Activated CD4-positive, alpha-beta T cell treated with anti-CD3 and anti-CD28 coated beads for 36 hours (primary cell): ENCODE results near the gene ATXN1. TPM values are rescaled to one million over a fixed set of nuclear protein-coding genes. Genes with fewer than 3 reads are reported as not detected.
A peak's percentile ranks its signal among the peaks of the same experiment; 100 is the strongest.

Experiments
- ATAC-seq: fragments of 200-7000 bp; cut with Tn5 transposase; one replicate; pipeline ENCODE4 v1.10.0; 2021; ENCODE audit warnings: mild to moderate bottlenecking, moderate library complexity
- CTCF ChIA-PET: fragments of 350-600 bp; sonication (Branson Sonifier 250); formaldehyde crosslinking; loops from one replicate; lab custom pipeline; 2021; ENCODE audit warnings: antibody characterized with exemption; lab: Charles Lee
- POLR2A ChIA-PET: fragments of 350-600 bp; sonication (Branson Sonifier 250); formaldehyde crosslinking; loops from one replicate; lab custom pipeline; 2021; ENCODE audit warnings: antibody characterized with exemption, inconsistent platforms; lab: Charles Lee
- DNase-seq: peaks from one replicate; pipeline ENCODE4 v3.0.0-alpha.2; 2020
- H3K27ac Mint-ChIP-seq: one replicate; pipeline ENCODE4 v1.8.0; 2021; ENCODE audit warnings: mixed read lengths
- H3K27me3 Mint-ChIP-seq: one replicate; pipeline ENCODE4 v1.8.0; 2021; ENCODE audit warnings: mixed read lengths
- H3K36me3 Mint-ChIP-seq: one replicate; pipeline ENCODE4 v1.8.0; 2021; ENCODE audit warnings: low read depth, mixed read lengths
- H3K4me1 Mint-ChIP-seq: one replicate; pipeline ENCODE4 v1.8.0; 2021; ENCODE audit warnings: mixed read lengths
- H3K4me3 Mint-ChIP-seq: one replicate; pipeline ENCODE4 v1.8.0; 2021; ENCODE audit warnings: mild to moderate bottlenecking, moderate library complexity, mixed read lengths
- H3K9me3 Mint-ChIP-seq: one replicate; pipeline ENCODE4 v1.8.0; 2021; ENCODE audit warnings: low read depth, mixed read lengths
- intact Hi-C, 2 experiments: fragments of 100-400 bp; cut with DNase I in 1 of 2; cut with micrococcal nuclease in 1 of 2; formaldehyde crosslinking; loops; one replicate each; pipeline versions ENCODE4 v1.14.2 to v1.15.1; 2022 to 2024; cut with DNase I, micrococcal nuclease
- total RNA-seq, 2 experiments: library from RNA; stranded (reverse); gene quantifications; one replicate each; pipeline ENCODE4 v1.2.3, GENCODE V29; 2021

Gene ATXN1
- total RNA-seq, 2 experiments from 2014 or later: 19.8 to 22.8 TPM

DNA sequence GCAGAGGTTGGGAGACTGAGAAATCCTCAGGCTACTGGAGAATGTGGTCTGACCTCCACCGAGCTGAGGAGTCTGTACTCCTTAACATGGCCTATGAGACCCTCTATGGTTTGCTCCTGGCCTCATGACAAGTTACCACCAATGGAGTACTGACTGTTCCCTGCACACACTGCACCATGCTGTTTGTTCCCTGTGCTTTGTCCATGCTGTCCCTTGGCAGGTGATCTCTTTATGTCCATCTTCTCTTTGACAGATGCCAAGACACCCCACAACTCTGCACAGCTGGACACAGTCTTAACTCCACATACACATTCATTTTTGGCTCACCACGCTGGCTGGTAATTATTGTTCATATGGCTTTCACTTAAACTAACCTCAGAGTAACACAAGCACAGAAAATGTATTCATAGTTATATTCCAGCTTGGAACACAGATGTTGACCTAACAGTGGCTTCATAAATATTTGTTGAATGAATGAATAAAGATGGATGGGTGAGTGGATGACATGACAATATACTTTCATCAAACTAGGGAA, 258.0 kb downstream of the ATXN1 start:
- POLR2A ChIA-PET: no interaction called here
- Mint-ChIP-seq H3K36me3 (peaks cover 14% of the 10 kb centered on the region), H3K4me3 (no peak overlapping the region), H3K27ac (no peak overlapping the region), H3K9me3 (peaks cover 1% of the 10 kb centered on the region), H3K4me1 (peaks cover 35% of the 10 kb centered on the region), H3K27me3 (no peaks in the 10 kb centered on the region)
- ATAC-seq (no peak), DNase-seq (no peak)
- CTCF ChIA-PET: interaction anchor here (0.7 to 1.8 kb wide), 4 partner anchors 11 to 452 kb away, joined by 3 to 7 read pairs (median 4); no protein-coding TSS in a partner anchor
- intact Hi-C loops: no loop called here

DNA sequence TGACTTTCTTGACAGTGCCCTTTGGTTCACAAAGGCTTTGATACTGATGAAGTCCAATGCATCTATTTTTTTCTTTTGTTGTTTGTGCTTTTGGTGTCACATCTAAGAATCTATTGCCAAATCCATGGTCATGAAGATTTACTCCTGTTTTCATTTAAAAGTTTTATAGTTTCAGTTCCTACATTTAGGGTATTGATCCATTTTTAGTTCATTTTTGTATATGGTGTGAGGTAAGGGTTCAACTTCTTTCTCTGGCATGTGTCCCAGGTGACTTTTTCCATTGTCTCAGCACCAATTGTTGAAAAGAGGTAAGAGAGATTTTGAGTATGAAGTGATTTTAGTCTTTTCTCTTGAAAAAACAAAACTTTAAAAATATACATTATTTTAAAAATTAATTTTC, 262.3 kb downstream of the ATXN1 start:
- ChIA-PET CTCF (interaction anchor here (0.7 kb wide), 1 partner anchor 85 kb away, joined by 3 read pairs; no protein-coding TSS in a partner anchor), POLR2A (no interaction called here)
- H3K4me3 Mint-ChIP-seq: no peak overlapping the region
- H3K9me3 Mint-ChIP-seq: peaks cover 1% of the 10 kb centered on the region
- ATAC-seq: no peak
- H3K27me3 Mint-ChIP-seq: no peaks in the 10 kb centered on the region
- H3K36me3 Mint-ChIP-seq: peaks cover 13% of the 10 kb centered on the region
- H3K4me1 Mint-ChIP-seq: peaks cover 37% of the 10 kb centered on the region
- H3K27ac Mint-ChIP-seq: no peak overlapping the region
- intact Hi-C loops: loop anchor here in 1 of 2 experiments (5.0 kb wide), 1 partner anchor 167 kb away; no protein-coding TSS in a partner anchor
- DNase-seq: no peak

DNA sequence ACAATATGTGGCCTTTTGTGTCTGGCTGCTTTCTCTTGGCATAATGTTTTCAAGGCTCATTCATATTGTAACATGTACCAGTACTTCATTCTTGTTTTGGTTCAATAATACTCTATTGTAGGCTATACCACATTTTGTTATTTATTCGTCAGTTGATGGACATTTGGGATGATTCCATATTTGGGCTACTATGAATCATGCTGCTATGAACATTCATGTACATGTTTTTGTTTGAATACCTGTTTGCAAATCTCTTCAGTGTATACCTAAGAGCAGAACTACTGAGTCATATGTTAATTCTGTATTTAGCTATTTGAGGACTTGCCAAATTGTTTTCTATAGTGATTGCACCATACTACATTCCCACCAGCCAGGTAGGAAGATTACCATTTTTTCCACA, 263.0 kb downstream of the ATXN1 start:
- CTCF ChIA-PET: interaction anchor here (0.7 kb wide), 1 partner anchor 84 kb away, joined by 3 read pairs; no protein-coding TSS in a partner anchor
- POLR2A ChIA-PET: no interaction called here
- Mint-ChIP-seq H3K27ac (no peak overlapping the region), H3K36me3 (peaks cover 13% of the 10 kb centered on the region), H3K27me3 (no peaks in the 10 kb centered on the region), H3K4me1 (peaks cover 34% of the 10 kb centered on the region), H3K9me3 (peaks cover 1% of the 10 kb centered on the region), H3K4me3 (no peak overlapping the region)
- ATAC-seq: peak; percentile 66
- DNase-seq: no peak
- intact Hi-C loops: loop anchor here in 1 of 2 experiments (5.0 kb wide), 1 partner anchor 166 kb away; no protein-coding TSS in a partner anchor

DNA sequence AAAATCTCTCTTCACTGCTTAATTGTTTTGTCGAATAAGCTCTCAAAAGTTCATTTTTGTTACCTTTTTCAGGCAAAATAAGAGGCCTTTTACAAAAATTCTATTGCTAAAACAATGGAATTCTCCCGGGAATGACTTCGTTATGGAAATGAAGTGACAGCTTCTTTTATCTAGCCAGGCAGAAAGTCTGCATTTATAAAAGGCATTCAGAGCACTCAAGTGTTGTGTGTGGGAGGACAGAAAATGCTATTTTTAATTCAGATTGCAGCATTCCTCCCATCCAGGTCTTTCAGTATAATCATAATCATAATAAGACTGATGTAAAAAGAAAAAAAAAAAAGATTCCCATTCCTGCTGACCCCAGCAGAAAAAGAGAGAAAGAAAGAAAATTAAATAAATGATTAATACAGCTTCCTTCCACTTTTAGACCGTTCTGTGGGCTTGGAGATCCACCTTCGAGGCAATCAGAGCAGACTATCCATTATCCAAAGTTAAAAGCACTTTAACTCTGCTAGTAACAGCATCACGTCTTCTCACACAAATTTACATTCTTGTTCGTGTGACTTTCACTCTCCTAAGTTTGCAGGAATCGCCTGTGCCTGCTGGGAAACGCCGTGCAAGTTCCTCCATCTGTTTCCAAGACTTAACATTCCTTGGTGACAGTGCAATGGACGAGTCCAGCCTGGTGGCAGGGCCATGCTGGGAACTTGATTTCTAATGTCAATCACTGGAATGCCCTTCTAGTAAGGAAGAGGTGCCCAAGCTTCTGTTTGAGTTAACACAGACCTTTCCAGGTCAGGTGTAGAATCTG, 264.1 kb downstream of the ATXN1 start:
- Mint-ChIP-seq H3K36me3 (peaks cover 13% of the 10 kb centered on the region), H3K27ac (no peak overlapping the region), H3K4me3 (no peak overlapping the region), H3K4me1 (peaks cover 37% of the 10 kb centered on the region), H3K27me3 (no peaks in the 10 kb centered on the region), H3K9me3 (peaks cover 1% of the 10 kb centered on the region)
- intact Hi-C loops: loop anchor here in 1 of 2 experiments (5.0 kb wide), 1 partner anchor 165 kb away; no protein-coding TSS in a partner anchor
- ChIA-PET CTCF (interaction anchor here (0.7 to 1.0 kb wide), 4 partner anchors 14 to 458 kb away, joined by 3 to 4 read pairs (median 4); no protein-coding TSS in a partner anchor), POLR2A (no interaction called here)
- ATAC-seq (no peak), DNase-seq (no peak)

DNA sequence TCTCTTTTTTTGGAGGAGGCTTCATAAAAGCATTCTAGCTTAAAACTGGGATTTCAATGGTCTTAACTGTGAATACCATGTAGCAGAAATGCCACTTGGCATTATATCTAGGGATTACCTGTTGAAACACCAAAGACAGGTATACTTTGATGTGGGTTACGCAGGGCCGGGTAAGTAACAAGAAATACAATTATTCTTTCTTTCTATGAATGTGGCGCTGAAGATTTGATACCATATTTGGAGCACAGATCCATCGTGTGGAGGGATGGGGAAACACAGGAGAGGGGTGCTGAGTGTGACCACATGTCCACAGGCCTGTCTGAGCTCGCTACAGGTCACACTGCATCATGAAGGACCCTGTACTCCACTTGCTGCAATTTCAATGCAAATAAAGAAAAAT, 265.1 kb downstream of the ATXN1 start:
- CTCF ChIA-PET: interaction anchor here (0.7 to 1.0 kb wide), 4 partner anchors 14 to 622 kb away, joined by 3 to 4 read pairs (median 3); no protein-coding TSS in a partner anchor
- Mint-ChIP-seq H3K36me3 (peaks cover 7% of the 10 kb centered on the region), H3K4me1 (peaks cover 37% of the 10 kb centered on the region), H3K27me3 (no peaks in the 10 kb centered on the region), H3K4me3 (no peak overlapping the region), H3K27ac (no peak overlapping the region), H3K9me3 (peaks cover 1% of the 10 kb centered on the region)
- ATAC-seq (no peak), DNase-seq (no peak)
- intact Hi-C loops: loop anchor here in 1 of 2 experiments (5.0 kb wide), 1 partner anchor 164 kb away; no protein-coding TSS in a partner anchor
- POLR2A ChIA-PET: no interaction called here

DNA sequence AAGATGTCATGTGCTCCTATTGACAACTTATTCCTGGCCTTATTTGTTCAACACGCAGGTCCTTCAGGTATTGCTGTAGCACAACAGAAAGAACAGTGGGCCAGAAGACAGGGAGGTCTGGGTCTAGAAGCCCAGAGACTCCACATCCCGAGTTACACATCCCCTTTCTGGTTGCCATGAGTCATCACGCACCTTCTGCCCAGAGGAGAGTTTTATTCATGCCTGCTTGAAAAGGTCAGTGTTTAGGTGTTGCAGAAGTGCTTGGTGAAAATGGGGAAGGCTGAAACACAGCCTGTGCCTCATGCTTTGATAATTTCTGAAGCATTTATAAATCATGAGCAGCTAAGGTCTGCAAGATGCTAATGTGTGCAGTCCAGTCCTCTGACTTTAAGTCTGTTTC, 266.5 kb downstream of the ATXN1 start:
- peaks cover 46% of the 10 kb centered on the region for H3K4me1 Mint-ChIP-seq

DNA sequence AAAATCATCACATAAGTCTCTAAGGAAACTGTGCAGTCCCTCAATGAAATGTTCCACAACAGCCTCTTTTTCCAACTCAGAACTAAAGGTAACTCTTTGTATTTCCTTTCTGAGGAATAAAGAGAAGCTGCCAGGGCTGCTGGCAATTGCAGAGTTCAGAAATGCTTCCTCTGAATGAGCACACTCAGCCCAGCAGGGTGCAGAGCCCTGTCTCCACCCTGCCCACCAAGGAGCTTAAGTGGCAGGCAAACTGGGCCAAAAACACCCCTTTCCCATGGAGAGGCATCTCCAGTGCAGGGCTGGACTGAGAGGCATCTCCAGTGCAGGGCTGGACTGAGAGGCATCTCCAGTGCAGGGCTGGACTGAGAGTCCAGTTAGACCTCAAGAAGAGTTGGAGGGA, 267.5 kb downstream of the ATXN1 start:
- ChIA-PET POLR2A (no interaction called here), CTCF (interaction anchor here (1.2 to 1.5 kb wide), 2 partner anchors 17 to 19 kb away, joined by 3 to 5 read pairs; no protein-coding TSS in a partner anchor)
- peaks cover 53% of the 10 kb centered on the region for H3K4me1 Mint-ChIP-seq
- no peaks in the 10 kb centered on the region for H3K9me3 Mint-ChIP-seq
- H3K27me3 Mint-ChIP-seq: no peaks in the 10 kb centered on the region
- no peak for DNase-seq
- no peak overlapping the region for H3K27ac Mint-ChIP-seq
- H3K4me3 Mint-ChIP-seq: no peak overlapping the region
- intact Hi-C loops: no loop called here
- peaks cover 4% of the 10 kb centered on the region for H3K36me3 Mint-ChIP-seq
- ATAC-seq: no peak

More for the DNA sequence above, 266.5 kb downstream of the ATXN1 start:
- ChIA-PET CTCF (interaction anchor here (0.8 to 1.3 kb wide), 3 partner anchors 17 to 163 kb away, joined by 3 to 4 read pairs (median 4); no protein-coding TSS in a partner anchor), POLR2A (no interaction called here)
- Mint-ChIP-seq H3K9me3 (peaks cover 1% of the 10 kb centered on the region), H3K27ac (no peak overlapping the region), H3K36me3 (peaks cover 9% of the 10 kb centered on the region), H3K4me3 (no peak overlapping the region), H3K27me3 (no peaks in the 10 kb centered on the region)
- DNase-seq (no peak), ATAC-seq (peak; percentile 50)
- intact Hi-C loops: loop anchor here in 1 of 2 experiments (5.0 kb wide), 1 partner anchor 162 kb away; no protein-coding TSS in a partner anchor

DNA sequence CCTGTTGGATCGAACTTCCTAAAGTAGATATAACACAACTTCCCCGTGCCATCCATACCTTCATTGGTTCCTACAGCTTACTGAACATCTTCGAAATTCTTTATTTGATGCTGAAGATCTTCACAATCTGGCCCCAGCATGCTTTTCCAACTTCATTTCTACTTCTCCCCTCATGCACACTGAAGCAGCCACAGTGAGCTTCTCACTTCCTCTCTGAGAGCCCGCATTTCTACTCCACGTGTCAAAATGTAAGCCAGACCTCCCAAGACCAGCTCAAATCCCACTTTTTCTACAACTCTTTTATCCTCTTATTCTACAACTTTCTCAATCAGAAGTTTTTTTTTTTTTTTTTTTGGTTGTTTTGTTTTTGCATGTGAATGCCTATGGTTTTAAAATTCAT, 268.1 kb downstream of the ATXN1 start:
- Mint-ChIP-seq H3K36me3 (peaks cover 2% of the 10 kb centered on the region), H3K4me1 (peaks cover 56% of the 10 kb centered on the region), H3K27me3 (no peaks in the 10 kb centered on the region), H3K27ac (peak overlapping the region; percentile 37), H3K4me3 (no peak overlapping the region), H3K9me3 (no peaks in the 10 kb centered on the region)
- CTCF ChIA-PET: interaction anchor here (0.7 to 1.5 kb wide), 6 partner anchors 18 to 161 kb away, joined by 3 to 5 read pairs (median 4); no protein-coding TSS in a partner anchor
- DNase-seq: no peak
- ATAC-seq: no peak
- POLR2A ChIA-PET: interaction anchor here (0.6 kb wide), 1 partner anchor 12 kb away, joined by 6 read pairs; no protein-coding TSS in a partner anchor
- intact Hi-C loops: no loop called here

DNA sequence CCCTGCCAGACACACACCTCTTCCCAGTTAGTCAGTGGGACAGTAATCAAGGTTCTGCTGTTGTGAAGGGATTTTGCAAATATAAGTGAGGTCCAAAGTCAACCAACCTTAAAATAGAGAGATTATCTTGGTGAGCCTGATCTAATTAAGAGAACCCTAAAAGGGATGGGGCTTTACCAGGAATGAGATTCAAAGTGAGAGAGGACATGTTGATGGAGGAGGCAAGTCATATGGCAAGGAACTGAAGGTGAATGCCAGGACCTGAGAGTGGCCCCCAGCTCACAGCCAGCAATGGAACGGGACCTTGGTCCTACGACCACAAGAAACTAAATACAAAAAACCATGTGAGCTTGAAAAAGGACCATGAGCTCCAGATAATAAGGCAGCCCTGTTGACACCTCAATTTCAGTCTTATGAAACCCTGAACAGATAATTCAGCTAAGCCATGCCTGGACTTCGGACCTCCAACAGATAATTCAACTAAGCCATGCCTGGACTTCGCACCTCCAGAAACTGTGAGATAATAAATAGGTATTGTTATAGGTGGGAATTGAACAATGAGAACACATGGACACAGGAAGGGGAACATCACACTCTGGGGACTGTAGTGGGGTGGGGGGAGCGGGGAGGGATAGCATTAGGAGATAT, 269.5 kb downstream of the ATXN1 start:
- H3K9me3 Mint-ChIP-seq: no peaks in the 10 kb centered on the region
- ChIA-PET POLR2A (no interaction called here), CTCF (no interaction called here)
- intact Hi-C loops: no loop called here
- DNase-seq (no peak), ATAC-seq (no peak)
- peaks cover 2% of the 10 kb centered on the region for H3K36me3 Mint-ChIP-seq
- no peak overlapping the region for H3K27ac Mint-ChIP-seq
- H3K4me1 Mint-ChIP-seq: peaks cover 63% of the 10 kb centered on the region
- H3K27me3 Mint-ChIP-seq: no peaks in the 10 kb centered on the region
- no peak overlapping the region for H3K4me3 Mint-ChIP-seq

DNA sequence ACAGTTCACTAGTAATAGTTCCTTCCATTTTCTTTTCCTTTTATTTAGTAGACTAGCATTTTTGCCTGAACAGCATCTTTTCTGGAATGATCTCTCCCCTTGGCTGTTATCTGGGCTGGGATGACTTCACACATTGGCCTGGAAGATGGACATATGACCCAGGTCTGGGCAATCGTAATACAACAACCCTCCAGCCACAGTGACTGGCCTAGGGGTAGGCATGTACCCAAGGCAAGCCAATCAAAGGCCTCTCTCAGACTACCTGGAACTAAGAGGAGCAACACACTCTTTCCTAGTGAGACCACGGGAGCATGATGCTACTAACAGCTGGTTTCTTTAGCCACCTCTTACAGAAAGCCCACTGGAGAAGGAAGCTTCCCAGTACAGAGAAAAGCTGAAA, 270.6 kb downstream of the ATXN1 start:
- H3K27ac Mint-ChIP-seq: no peak overlapping the region
- intact Hi-C loops: no loop called here
- peaks cover 4% of the 10 kb centered on the region for H3K36me3 Mint-ChIP-seq
- H3K4me3 Mint-ChIP-seq: no peak overlapping the region
- DNase-seq (no peak), ATAC-seq (no peak)
- H3K9me3 Mint-ChIP-seq: no peaks in the 10 kb centered on the region
- peaks cover 65% of the 10 kb centered on the region for H3K4me1 Mint-ChIP-seq
- POLR2A ChIA-PET: no interaction called here
- CTCF ChIA-PET: interaction anchor here (0.5 to 3.6 kb wide), 3 partner anchors 21 to 131 kb away, joined by 3 to 12 read pairs (median 3); no protein-coding TSS in a partner anchor
- H3K27me3 Mint-ChIP-seq: no peaks in the 10 kb centered on the region

DNA sequence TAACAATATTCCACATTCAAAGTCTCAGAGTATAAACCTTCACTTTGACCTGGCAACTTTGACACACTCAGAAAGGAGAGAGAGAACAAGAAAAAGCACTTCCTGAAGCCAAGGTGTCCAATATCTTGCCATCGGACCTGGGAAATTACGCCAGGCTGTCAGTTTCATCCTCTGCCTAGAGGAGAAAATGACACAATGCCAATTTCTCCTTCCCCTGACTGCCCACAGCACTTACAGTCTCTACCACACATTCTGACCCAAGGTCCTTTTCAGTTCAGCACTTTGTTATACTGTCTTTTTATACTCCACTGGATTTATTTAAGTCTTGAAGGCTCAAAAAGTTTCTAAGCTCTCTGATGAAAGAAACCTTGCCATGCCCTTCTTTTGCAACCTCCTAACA, 272.4 kb downstream of the ATXN1 start:
- Mint-ChIP-seq H3K27me3 (no peaks in the 10 kb centered on the region), H3K36me3 (peaks cover 10% of the 10 kb centered on the region), H3K27ac (peak overlapping the region; percentile 43), H3K9me3 (no peaks in the 10 kb centered on the region), H3K4me1 (peaks cover 71% of the 10 kb centered on the region), H3K4me3 (no peak overlapping the region)
- no peak for ATAC-seq
- intact Hi-C loops: no loop called here
- POLR2A ChIA-PET: no interaction called here
- CTCF ChIA-PET: interaction anchor here (0.6 to 3.6 kb wide), 4 partner anchors 16 to 25 kb away, joined by 3 to 12 read pairs (median 5); no protein-coding TSS in a partner anchor
- DNase-seq: no peak
